GM19452 (cell line): Measurements from ENCODE around the gene MED12L.
A peak's percentile ranks its signal among the peaks of the same experiment; 100 is the strongest.

Experiments
- ATAC-seq: cut with Tn5 transposase; IDR thresholded peaks from one replicate; pipeline ENCODE4 v1.9.1; 2021; ENCODE audit not compliant: unreplicated experiment

Gene MED12L

DNA sequence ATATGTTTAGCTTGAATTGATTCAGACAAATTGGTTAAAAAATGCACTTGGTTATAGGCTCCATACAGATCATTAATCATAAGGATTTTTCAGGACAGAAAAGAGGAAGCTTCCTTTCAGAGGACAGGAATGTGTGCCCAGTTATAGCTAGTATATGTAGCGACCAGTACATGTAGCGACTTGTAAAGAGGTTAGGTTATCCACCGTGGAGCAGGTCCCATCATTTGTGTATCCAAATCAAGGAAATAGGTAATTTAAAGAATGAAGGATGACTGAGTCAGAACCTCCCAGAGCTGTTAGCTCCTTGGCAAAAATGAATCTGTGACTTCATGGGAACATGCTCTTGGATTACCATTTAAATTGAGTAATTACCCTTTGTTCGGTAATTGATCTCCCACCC lies 314.9 kb downstream of the MED12L start:
- ATAC-seq, result no peak

DNA sequence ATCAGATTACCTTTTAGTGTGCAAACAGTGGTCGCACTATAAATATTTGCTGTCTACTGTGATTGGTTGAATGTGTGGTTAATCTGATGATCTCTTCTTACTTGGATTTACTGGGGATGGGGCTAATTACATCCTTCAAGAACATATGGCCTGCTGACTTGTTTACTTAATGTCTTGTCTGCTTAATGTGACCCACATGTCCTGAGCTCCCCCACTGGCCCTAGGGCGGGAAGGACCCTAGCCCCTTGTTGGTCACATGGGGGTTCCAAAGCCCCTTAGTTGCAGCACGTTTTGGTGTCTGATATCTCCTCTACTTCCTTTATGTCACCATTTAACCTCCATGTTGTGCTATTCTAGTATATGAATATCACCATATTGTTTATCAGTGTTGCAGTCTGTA lies 316.9 kb downstream of the MED12L start:
- ATAC-seq, result no peak

DNA sequence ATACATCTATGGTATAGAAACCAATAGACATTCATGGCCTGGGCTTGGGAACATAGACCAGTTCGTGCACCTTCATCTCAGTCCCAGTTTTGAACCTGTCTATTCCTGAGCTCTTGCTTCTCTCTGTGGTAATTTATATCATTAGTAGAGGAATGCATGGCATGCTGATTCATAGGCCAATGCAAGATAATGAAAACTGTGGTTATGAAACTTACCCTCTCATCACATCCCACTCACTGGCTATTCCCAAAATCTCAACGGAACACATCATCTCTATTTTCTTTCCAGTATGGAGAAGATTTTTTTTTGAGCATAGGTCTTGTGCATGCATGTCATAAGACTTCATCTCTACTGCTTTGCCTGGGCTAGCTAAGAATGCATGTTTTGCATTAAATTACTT lies 317.8 kb downstream of the MED12L start:
- no peak for ATAC-seq

DNA sequence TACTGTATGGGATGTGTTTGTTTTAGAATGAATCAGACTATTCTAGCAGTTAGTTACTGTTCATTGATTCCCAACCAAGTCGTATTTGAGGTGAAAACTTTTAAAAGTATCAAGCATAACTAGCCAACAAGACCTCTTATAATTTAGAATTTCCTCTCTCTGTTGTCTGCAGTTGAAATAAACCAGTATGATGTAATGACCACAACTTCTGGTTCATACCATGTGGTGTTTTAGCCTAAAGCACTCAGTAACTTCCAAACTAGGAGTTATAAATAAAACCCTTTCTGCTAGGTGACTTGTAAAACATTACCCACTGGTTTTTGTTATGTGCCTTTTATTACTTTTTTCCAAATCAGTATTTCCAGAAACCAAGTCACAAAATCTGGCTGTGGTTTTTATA lies 318.9 kb downstream of the MED12L start:
- no peak for ATAC-seq

- ATAC-seq, result no peak
Observed at GRCh38 chr3:151407928-151408327, 322.5 kb downstream of the MED12L start.

GRCh38 chr3:151410891-151411559 lies 325.6 kb downstream of the MED12L start:
- ATAC-seq, result no peak

- no peak for ATAC-seq
Observed at GRCh38 chr3:151412989-151413388, 327.5 kb downstream of the MED12L start.

DNA sequence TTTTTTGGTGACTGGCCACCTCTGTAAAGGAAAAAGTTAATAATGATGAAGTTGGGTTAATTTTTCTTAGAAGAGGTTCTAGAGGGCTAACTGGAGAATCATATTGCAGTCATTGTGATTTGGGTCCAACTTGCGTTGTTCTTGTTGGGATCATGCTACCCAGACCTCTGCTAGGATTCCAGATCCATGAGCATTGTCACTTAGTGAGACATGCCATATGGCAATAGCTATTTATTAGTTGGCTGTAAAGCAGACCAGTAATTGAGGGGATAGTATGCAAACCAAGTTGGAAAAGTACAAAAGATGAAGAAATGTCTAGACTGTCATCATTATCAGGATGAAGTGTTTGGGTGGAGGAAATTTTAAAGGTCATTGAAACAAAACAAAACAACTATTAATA lies 329.8 kb downstream of the MED12L start:
- no peak for ATAC-seq

- ATAC-seq, result no peak
Observed at GRCh38 chr3:151419806-151420205, 334.3 kb downstream of the MED12L start.

DNA sequence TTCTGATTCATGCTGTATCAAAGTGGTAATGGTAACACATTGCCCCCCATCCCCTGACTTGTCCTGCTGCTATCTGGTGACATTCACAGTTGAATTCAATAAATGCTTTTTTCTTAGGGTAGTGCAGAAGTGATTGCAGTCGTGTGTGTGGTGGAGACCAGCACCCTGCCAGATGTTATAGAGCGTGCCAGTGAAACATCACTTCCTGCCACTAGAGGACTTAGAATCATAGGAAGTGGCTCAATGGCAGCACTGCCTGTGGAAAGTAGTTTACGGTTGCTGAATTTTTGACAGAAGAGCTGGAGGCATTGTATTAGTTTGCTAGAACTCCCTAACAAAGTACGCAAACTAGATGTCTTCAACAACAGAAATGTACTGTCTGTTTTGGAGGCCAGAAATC lies 336.5 kb downstream of the MED12L start:
- no peak for ATAC-seq

DNA sequence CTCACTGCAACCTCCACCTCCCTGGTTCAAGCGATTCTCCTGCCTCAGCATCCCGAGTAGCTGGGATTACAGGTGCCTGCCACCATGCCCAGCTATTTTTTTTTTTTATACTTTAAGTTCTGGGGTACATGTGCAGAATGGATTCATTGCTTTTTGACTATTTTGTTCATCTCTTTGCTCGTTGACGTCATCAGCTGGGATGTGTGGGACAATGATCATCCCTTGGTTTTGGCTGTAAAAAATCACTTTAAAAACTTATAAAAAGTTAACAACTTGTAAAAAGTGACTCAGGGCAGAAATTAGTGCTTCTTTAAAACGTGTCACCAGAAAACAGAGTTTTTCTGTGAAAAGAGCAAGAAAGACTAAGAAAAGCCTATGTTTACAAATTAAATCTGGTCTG lies 337.6 kb downstream of the MED12L start:
- no peak for ATAC-seq

GRCh38 chr3:151425627-151426340 lies 340.3 kb downstream of the MED12L start:
- ATAC-seq, result no peak

DNA sequence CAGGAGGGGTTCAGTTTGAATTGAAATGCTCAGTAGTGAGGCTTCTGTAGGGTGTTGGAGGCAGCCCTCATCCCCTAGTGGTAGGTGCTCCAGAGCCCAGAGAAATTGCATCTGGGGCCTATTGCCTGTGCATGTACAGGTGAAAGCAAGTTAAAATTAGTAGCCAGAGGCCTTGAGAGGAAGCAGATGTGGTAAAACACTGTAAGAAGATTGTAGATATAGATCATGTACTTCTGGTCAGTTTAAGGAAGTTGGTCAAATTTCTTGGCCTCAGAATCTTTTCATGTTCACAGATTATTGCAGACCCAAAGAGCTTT lies 340.8 kb downstream of the MED12L start:
- peak; percentile 88 for ATAC-seq

GRCh38 chr3:151428386-151428785 lies 342.9 kb downstream of the MED12L start:
- no peak for ATAC-seq

- ATAC-seq, result no peak
Observed at GRCh38 chr3:151430821-151431484, 345.5 kb downstream of the MED12L start.

GRCh38 chr3:151431940-151432339 lies 346.5 kb downstream of the MED12L start:
- no peak for ATAC-seq

GRCh38 chr3:151432616-151433372 lies 347.3 kb downstream of the MED12L start:
- ATAC-seq, result no peak

DNA sequence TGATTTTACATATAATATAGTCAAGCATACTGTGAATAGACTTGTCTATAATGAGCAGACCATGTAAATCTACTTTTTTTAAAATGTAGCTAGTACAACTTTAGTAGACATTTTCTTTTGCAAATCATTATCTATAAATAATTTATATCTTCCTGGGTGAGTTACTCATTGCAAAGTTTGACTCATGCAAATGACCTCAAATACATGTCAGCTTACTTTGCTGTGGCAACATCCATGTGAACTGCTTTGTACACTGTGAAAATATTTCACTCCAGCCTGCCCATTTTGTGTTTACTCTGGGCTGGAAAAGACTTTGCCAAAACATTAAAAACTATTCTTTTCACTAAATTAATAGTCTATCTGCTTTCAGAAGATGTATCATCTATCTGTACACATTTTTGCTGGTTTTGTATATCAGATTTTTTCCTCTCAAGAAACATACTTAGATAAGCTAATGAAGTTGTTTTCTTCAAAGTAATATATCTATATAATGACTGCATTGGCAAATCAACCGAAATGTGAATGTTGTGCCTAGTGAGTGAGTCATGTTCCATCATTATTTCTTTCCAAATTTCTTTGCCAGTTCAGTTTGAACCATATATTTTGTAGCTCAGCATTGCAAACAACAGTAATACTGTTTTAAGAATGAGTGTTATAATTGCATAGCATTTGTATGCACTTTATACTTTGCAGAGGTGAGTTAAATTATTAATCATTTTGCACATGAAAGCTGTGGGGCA lies 348.9 kb downstream of the MED12L start:
- ATAC-seq, result no peak

DNA sequence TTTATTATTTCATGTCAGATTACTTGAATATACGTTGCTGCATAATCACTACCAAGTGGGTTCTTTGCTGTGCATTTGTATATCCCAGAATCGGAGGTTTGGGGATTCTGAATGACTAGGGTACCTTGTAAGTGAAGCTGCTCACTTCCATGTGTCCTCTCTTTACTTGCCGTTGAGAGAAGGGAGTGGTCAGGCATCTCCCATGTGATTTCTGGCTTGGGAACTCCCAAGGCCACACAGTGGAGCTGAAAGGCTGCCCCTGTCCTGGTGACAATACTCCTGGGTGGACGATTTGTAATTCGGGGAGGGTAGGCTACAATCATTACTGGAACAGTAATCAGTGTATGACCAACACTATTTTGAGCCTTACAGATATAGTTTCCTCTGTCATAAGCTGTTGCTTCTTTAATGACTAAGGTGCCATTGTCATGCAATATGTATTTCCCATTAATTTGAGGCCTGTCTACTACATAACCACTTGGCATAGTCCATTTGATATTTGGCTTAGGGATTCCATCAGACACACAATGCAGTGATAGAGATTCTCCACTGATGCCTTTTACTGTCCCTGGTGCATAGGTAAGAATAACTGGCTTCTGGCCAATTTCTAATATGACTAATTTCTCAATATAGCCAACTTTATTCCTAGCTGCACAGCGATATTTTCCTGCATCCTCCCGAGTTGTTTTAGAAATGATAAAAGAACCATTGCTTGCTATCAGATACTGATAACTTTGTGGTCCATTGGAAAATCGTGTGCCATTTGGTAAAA lies 351.4 kb downstream of the MED12L start:
- ATAC-seq, result no peak

DNA sequence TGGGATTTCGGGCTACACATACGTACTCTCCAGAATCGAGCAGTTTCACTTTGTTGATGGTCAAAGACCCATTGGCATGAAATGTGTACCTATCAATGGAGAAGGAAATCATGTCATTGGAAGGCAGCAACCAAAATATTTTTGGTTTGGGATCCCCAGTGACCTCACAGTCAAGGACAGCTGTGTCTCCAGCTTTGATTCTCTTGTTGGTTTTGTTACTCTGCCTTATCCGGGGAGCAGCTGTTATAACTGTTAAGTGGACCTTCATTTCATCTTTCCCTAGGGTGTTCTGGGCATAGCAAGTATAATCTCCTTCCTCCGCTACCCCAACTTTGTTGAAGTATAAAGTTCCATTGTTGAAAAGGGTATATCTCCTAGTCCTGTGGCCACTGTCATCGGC lies 352.4 kb downstream of the MED12L start:
- no peak for ATAC-seq
